ENCODE results near the gene SHANK1.

GRCh38 chr19:50723069-50723468 is 3.5 kb upstream of the SHANK1 start, which contains the start of gene CLEC11A:
- TF ChIP-seq YY1 (IDR thresholded peaks at IDR 0.05; ENCODE audit: low read depth) (no peak), MAX (IDR thresholded peaks at IDR 0.05) (no peak), CREB1 (IDR thresholded peaks at IDR 0.05; ENCODE audit: low read depth) (no peak), TCF12 (IDR thresholded peaks at IDR 0.05; ENCODE audit: low read depth) (no peak), EP300 (IDR thresholded peaks at IDR 0.05; ENCODE audit: borderline replicate concordance) (no peak), ZBTB7A (IDR thresholded peaks at IDR 0.05; ENCODE audit: low read depth) (no peak), TAF1 (IDR thresholded peaks at IDR 0.05; ENCODE audit: low read depth) (no peak), CEBPB (IDR thresholded peaks at IDR 0.05) (no peak), REST (IDR thresholded peaks at IDR 0.05; ENCODE audit: low read depth) (no peak), USF1 (IDR thresholded peaks at IDR 0.05) (no peak), TEAD4 (IDR thresholded peaks at IDR 0.05) (no peak), NFIC (IDR thresholded peaks at IDR 0.05) (no peak)

Data from Ishikawa (cell line).